GM21786 (cell line): ENCODE data around the gene SEC14L6.
"Not testable (repeated sequence)": the region's sequence is repeated elsewhere in the genome, so short reads cannot be mapped to it uniquely, and the experiment has no call there.

ENCODE experiments used
- ATAC-seq: cut with Tn5 transposase; IDR thresholded peaks from one replicate; pipeline ENCODE4 v1.9.1; 2021; ENCODE audit not compliant: unreplicated experiment

The SEC14L6 gene

GRCh38 chr22:30567277-30567676 lies 20.7 kb upstream of the SEC14L6 start:
- not testable (repeated sequence) for ATAC-seq

DNA sequence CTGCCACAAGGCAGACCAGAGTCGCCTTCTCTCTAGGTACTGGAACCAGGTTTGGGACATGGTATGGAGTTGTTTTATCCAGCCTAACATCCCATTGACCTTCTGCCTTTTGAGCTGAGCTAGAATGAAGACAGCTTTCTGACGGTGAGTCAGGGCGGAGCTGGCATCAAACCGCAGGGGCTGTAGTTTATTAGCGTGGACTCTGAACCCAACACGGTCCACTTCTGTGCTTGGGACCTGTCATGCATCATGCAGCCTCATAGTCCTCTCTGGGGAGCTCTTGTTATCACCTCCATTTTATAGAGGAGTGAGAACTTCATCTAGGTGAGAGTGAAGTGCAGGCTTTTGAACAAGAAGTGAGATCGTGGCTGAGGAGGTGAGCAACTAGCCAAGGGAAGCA lies 19.6 kb upstream of the SEC14L6 start:
- no peak for ATAC-seq

GRCh38 chr22:30565341-30565740 lies 18.8 kb upstream of the SEC14L6 start:
- ATAC-seq, result no peak

DNA sequence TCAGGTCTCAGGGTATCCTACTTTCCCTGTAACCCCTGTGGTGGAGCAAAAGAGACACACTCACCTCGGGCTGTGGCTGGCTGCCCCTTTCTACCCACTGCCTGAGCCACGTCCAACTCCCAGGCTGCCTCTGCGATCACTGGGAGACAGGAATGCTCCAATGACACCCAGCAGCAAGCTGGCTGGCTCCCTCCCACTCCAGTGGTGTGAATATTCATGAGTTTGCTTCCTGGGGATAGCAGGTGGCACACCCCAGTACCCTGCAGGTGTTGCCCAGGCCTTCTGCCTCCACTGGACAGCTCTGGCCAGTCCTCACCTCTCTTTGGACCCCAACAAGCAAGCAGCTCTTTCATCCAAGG lies 18.2 kb upstream of the SEC14L6 start:
- no peak for ATAC-seq

- no peak for ATAC-seq
Measured at GRCh38 chr22:30564045-30564760, 17.7 kb upstream of the SEC14L6 start.

DNA sequence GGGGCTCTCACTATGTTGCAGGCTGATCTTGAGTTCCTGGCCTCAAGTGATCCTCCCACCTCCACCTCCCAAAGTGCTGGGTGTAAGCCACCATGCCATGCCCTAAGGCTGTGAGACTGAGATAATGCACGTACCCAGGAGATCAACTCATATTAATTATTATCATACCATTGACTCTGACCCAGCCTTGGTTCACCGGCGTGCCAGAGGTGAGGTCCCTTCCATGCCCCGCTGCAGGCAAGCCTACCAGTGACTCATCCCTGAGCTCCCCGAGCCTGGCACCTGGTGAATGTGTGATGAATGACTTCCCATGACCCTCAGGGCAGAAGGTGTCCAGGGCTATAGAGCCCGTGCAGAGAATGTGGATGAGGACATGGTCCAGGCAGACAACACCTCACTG lies 15.8 kb upstream of the SEC14L6 start:
- no peak for ATAC-seq

GRCh38 chr22:30561402-30562189 lies 15.1 kb upstream of the SEC14L6 start:
- no peak for ATAC-seq

DNA sequence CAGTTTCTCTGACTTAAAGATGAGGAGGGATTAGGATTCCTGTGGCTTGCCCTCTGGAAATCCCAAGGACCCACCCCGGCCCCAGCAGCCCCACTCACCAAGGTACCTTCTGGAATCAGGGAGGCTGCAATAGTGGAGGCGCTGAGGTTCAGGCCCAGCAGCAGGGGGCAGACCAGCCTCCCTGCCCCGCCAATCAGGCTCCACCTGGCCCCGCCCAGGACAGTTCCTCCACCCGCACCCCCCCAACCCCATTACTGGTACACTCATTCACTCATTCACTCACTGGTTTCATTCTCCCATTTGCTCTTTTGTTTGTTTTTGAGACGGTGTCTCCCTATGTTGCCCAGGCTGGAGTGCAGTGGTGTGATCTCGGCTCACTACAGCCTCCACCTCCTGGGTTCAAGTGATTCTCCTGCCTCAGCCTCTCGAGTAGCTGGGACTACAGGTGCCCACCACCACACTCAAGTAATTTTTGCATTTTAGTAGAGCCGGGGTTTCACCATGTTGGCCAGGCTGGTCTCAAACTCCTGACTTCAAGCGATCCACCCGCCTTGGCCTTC lies 14.2 kb upstream of the SEC14L6 start:
- ATAC-seq, result not testable (repeated sequence)

- no peak for ATAC-seq
Measured at GRCh38 chr22:30559889-30560288, 13.3 kb upstream of the SEC14L6 start.

DNA sequence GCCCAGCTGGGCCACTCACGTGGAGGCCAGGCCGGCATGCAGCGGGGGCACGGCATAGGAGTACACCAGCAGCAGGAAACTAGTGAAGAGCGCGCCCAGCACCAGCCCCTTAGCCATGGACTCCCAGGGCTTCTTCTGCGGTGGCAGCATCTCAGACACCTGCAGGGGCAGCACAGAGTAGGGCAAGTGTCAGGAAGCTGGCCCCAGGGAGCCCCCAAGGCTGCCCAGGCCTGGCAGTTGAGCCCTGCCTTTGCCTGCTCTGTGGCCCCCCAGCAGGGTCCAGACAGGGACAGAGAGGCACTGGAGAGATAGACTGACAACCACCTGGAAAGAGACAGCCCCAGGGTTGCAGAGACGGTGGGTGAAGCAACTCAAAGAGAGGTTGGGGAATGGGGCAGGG lies 10.7 kb upstream of the SEC14L6 start:
- no peak for ATAC-seq

- no peak for ATAC-seq
Measured at GRCh38 chr22:30556388-30556787, 9.8 kb upstream of the SEC14L6 start.

- no peak for ATAC-seq
Measured at GRCh38 chr22:30555282-30556210, 9.0 kb upstream of the SEC14L6 start.

GRCh38 chr22:30553971-30554370 lies 7.4 kb upstream of the SEC14L6 start:
- ATAC-seq, result no peak

DNA sequence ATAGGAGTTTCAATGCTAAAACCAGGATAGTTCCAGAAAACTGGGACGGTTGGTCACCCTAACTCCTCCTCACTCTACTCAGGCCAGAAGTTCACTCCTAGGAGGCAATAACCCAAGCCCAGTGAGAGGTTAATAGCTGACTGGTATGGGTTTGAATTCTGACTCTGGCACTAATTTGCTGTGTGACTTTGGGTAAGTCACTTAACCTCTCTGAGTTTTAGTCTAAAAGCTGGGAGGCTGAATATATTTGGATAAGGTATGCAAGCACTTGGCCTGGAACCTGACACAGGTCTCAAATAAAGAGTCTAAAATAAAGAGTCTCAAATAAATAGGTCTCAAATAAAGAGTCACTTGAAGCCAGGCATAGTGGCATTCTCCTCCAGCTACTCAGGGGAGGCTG lies 6.2 kb upstream of the SEC14L6 start:
- ATAC-seq, result no peak

GRCh38 chr22:30551813-30552212 lies 5.3 kb upstream of the SEC14L6 start:
- ATAC-seq, result not testable (repeated sequence)

GRCh38 chr22:30547188-30547587 lies 647 bp upstream of the SEC14L6 start:
- no peak for ATAC-seq

- no peak for ATAC-seq
Measured at GRCh38 chr22:30542811-30543188, 3.7 kb downstream of the SEC14L6 start.

GRCh38 chr22:30541961-30542810 lies 4.4 kb downstream of the SEC14L6 start:
- ATAC-seq, result no peak

DNA sequence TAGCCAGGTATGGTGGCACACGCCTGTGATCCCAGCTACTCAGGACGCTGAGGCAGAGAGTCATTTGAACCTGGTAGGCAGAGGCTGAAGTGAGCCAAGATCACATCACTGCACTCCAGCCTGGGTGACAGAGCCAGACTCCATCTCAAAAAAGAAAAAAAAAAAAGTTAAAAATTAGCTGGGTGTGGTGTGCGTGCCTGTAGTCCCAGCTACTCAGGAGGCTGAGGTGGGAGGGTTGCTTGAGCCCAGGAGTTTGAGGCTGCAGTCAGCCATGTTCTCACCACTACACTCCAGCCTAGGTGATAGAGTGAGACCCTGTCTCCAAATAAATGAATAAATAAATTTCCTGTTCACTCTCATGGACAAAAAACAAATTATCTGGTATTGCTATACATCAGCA lies 5.0 kb downstream of the SEC14L6 start:
- ATAC-seq, result not testable (repeated sequence)

DNA sequence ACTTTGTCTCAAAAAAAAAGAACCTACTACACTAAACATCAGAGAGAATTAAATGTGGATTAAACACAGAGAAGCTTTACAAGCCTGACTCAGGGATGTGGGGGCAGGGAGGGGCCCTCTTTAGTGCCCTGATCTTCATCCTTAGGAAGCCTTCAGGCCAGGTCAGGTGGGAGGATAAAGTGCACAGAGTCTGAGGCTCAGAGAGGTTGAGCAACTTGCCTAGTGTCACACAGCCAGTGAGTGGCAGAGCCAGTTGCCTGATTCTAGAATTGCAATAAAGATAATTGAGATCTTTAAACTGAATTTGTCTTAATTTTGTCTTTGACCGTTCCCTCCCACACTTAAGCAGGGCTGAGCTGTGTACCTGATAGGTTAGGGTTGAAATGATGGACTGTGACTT lies 7.2 kb downstream of the SEC14L6 start:
- no peak for ATAC-seq
